ENCODE measurements around the gene MFAP5. TPM values are rescaled to one million over a fixed set of nuclear protein-coding genes. Genes with fewer than 3 reads are reported as not detected.

The MFAP5 gene
- total and polyA plus RNA-seq, 2 of the 4 experiments (the other 2 are of a cell fraction), result 0.90 to 1.9 TPM

- in situ Hi-C loops (cut with MboI; ENCODE audit: low sequenced_read_pairs), result no loop called here
These were observed 23.7 kb downstream of the MFAP5 start for GRCh38 chr12:8638951-8639350.

More at GRCh38 chr12:8638951-8639350, 23.7 kb downstream of the MFAP5 start:
- Histone ChIP-seq H2AK5ac (ENCODE audit: low read depth, low read length) (no peak overlapping the region), H3K9me3 (ENCODE audit: control insufficient read depth, insufficient read depth, low read length) (no peaks in the 10 kb centered on the region), H3K9ac (ENCODE audit: low read depth, low read length) (no peak overlapping the region), H2BK20ac (ENCODE audit: low read depth, low read length) (no peak overlapping the region), H4K5ac (ENCODE audit: low read depth, low read length) (no peak overlapping the region), H4K91ac (ENCODE audit: insufficient read depth, low read depth, low read length) (no peak overlapping the region), H2BK120ac (ENCODE audit: low read depth, low read length) (no peak overlapping the region), H3K23ac (ENCODE audit: low read depth, low read length) (no peak overlapping the region), H3K4me2 (ENCODE audit: low read depth, low read length) (no peak overlapping the region), H3K4me3 (ENCODE audit: insufficient read depth, low read depth, low read length) (no peak overlapping the region), H3K14ac (replicated peaks; ENCODE audit: low read depth, low read length) (no peak overlapping the region), H2AK9ac (replicated peaks; ENCODE audit: low read depth, low read length, poor library complexity) (no peak overlapping the region), H3K18ac (ENCODE audit: low read depth, low read length) (no peak overlapping the region), H2BK15ac (ENCODE audit: low read depth, low read length) (no peak overlapping the region), H3K27ac (ENCODE audit: insufficient read depth, low read length) (no peak overlapping the region), H3K36me3 (ENCODE audit: control insufficient read depth, insufficient read depth, low read length) (no peaks in the 10 kb centered on the region), H3K9me1 (ENCODE audit: insufficient read depth, low read length) (no peaks in the 10 kb centered on the region), H2BK5ac (ENCODE audit: low read depth, low read length, poor library complexity, severe bottlenecking) (no peak overlapping the region), H4K20me1 (ENCODE audit: insufficient read depth, low read length) (no peaks in the 10 kb centered on the region), H4K8ac (ENCODE audit: low read depth in 2 of 2, low read length in 2 of 2) (no peak overlapping the region), H3K4me1 (ENCODE audit: control insufficient read depth, insufficient read depth, low read length) (no peaks in the 10 kb centered on the region), H3K4ac (ENCODE audit: low read depth, low read length) (no peak overlapping the region), H3K56ac (ENCODE audit: extremely low read depth, insufficient read depth, low read length) (no peak overlapping the region), H3K79me1 (ENCODE audit: low read depth in 1 of 2, low read length in 2 of 2) (no peaks in the 10 kb centered on the region), H3K27me3 (ENCODE audit: control insufficient read depth, insufficient read depth, low read length) (0 out of 2 replicates have a peak, but pooled peaks cover 2% of the 10 kb centered on the region), H2AFZ (replicated peaks; ENCODE audit: low read length, poor library complexity) (no peak overlapping the region)
- POLR2A ChIA-PET (ENCODE audit: unreplicated experiment), result no interaction called here
- dilution Hi-C loops (cut with HindIII; ENCODE audit: low sequenced_read_pairs, unreplicated experiment), result no loop called here
- ATAC-seq (ENCODE audit: low read depth) (no peak), DNase-seq (no peak)
- CTCF ChIA-PET, result no interaction called here
- no TSS peak for BruUV-seq (replicated peaks)
- TF ChIP-seq MAZ (IDR thresholded peaks at IDR 0.05; ENCODE audit: borderline replicate concordance, low read depth, low read length) (no peak), CTCF (conservative IDR thresholded peaks at IDR 0.05; ENCODE audit: low read depth, low read length) (no peak), ELK1 (IDR thresholded peaks at IDR 0.05; ENCODE audit: borderline replicate concordance, low read depth, low read length) (no peak), CEBPB (IDR thresholded peaks at IDR 0.05; ENCODE audit: low read depth, low read length) (no peak), BHLHE40 (IDR thresholded peaks at IDR 0.05; ENCODE audit: low read depth, low read length) (no peak), FOS (IDR thresholded peaks at IDR 0.05; ENCODE audit: low read depth, low read length) (no peak), POLR2A (IDR thresholded peaks at IDR 0.05; ENCODE audit: low read depth, low read length) (no peak), RAD21 (IDR thresholded peaks at IDR 0.05; ENCODE audit: low read length) (no peak), CHD1 (IDR thresholded peaks at IDR 0.05; ENCODE audit: low read depth, low read length) (no peak), RFX5 (IDR thresholded peaks at IDR 0.05; ENCODE audit: low read depth, low read length) (no peak), MAFK (IDR thresholded peaks at IDR 0.05; ENCODE audit: low read depth, low read length) (no peak), MXI1 (IDR thresholded peaks at IDR 0.05; ENCODE audit: borderline replicate concordance, low read depth, low read length) (no peak), USF2 (IDR thresholded peaks at IDR 0.05; ENCODE audit: low read depth, low read length) (no peak), SMC3 (IDR thresholded peaks at IDR 0.05; ENCODE audit: low read depth, low read length) (no peak), NFE2L2 (IDR thresholded peaks at IDR 0.05; ENCODE audit: low read depth, low read length) (no peak), RCOR1 (IDR thresholded peaks at IDR 0.05; ENCODE audit: insufficient replicate concordance, low read length) (no peak)
- intact Hi-C loops (cut with micrococcal nuclease), result no loop called here
- no CpG with 5 or more reads among the region's 4 CpGs for WGBS, 2 experiments (ENCODE audit: extremely low coverage in 2 of 2, insufficient read length in 1 of 2)
